ENCODE data around the gene OOSP2.

Gene OOSP2

GRCh38 chr11:60078745-60079144 is 38.5 kb downstream of the OOSP2 start:
- DNase-seq (ENCODE audit: low spot score), result no peak
- H3K27ac ChIP-seq, result no peak overlapping the region
- CTCF ChIA-PET, result no interaction called here
- POLR2A ChIA-PET (ENCODE audit: low non-redundant PET), result no interaction called here
- TF ChIP-seq, protein P1, sequence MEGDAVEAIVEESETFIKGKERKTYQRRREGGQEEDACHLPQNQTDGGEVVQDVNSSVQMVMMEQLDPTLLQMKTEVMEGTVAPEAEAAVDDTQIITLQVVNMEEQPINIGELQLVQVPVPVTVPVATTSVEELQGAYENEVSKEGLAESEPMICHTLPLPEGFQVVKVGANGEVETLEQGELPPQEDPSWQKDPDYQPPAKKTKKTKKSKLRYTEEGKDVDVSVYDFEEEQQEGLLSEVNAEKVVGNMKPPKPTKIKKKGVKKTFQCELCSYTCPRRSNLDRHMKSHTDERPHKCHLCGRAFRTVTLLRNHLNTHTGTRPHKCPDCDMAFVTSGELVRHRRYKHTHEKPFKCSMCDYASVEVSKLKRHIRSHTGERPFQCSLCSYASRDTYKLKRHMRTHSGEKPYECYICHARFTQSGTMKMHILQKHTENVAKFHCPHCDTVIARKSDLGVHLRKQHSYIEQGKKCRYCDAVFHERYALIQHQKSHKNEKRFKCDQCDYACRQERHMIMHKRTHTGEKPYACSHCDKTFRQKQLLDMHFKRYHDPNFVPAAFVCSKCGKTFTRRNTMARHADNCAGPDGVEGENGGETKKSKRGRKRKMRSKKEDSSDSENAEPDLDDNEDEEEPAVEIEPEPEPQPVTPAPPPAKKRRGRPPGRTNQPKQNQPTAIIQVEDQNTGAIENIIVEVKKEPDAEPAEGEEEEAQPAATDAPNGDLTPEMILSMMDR (conservative IDR thresholded peaks at IDR 0.05; ENCODE audit: low read depth), result no peak

DNA sequence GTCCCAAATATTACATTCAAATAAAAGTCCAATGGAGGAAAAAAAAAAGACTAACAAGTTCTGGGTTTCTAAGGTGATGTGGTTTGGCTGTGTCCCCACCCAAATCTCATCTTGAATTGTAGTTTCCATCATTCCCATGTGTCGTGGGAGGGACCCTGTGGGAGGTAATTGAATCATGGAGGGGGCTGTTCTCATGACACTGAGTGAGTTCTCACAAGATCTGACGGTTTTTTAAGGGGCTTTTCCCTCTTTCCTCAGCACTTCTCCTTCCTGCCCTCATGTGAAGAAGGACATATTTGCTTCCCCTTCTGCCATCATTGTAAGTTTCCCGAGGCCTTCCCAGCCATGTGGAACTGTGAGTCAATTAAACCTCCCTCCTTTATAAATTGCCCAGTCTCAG is 40.3 kb downstream of the OOSP2 start:
- POLR2A ChIA-PET (ENCODE audit: low non-redundant PET), result no interaction called here

DNA sequence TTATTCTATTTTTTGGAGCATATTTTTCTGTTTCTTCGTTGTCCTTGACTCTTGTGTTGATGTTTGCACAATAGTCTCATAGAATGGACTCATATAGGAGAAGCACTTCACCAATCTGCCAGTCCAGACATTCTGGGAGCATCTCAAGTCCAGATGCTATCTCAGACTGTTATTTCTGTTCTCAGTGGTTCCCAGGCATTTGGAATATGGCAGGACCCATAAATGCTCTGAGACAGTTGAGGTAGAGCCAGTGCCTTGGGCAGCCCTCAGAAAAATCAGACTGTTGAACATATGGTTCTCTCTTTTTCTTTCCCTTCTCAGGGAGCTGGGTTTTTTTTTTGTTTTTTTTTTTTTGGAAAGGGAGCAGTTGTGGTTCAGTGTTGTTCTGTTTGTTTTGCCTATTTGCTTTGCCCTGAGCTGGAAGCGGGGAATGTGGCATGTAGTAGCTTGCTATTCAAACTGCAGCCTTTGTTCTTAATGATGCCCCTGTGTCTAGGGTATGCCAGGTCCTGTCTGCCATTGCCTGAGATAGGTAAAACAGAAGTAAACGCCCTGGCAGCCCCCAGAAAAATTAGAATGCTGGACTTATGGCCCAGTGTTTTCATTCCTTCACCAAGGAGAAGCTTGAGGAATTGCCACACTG is 44.5 kb downstream of the OOSP2 start:
- TF ChIP-seq, protein P1 (conservative IDR thresholded peaks at IDR 0.05; ENCODE audit: low read depth), result no peak
- no peak overlapping the region for H3K27ac ChIP-seq
- ChIA-PET POLR2A (ENCODE audit: low non-redundant PET) (no interaction called here), CTCF (no interaction called here)
- peak; percentile 19 for DNase-seq (ENCODE audit: low spot score)

More for the DNA sequence above, 40.3 kb downstream of the OOSP2 start:
- DNase-seq (ENCODE audit: low spot score), result no peak
- CTCF ChIA-PET, result no interaction called here
- no peak overlapping the region for H3K27ac ChIP-seq
- TF ChIP-seq, protein P1 (conservative IDR thresholded peaks at IDR 0.05; ENCODE audit: low read depth), result no peak

GRCh38 chr11:60085909-60086308 is 45.7 kb downstream of the OOSP2 start:
- TF ChIP-seq, protein P1 (conservative IDR thresholded peaks at IDR 0.05; ENCODE audit: low read depth), result no peak
- H3K27ac ChIP-seq, result no peak overlapping the region
- POLR2A ChIA-PET (ENCODE audit: low non-redundant PET), result interaction anchor here (0.6 kb wide), 1 partner anchor 17 kb away, joined by 7 read pairs; no protein-coding TSS in a partner anchor
- no peak for DNase-seq (ENCODE audit: low spot score)
- CTCF ChIA-PET, result no interaction called here

- ChIA-PET CTCF (no interaction called here), POLR2A (ENCODE audit: low non-redundant PET) (no interaction called here)
- H3K27ac ChIP-seq, result no peak overlapping the region
- DNase-seq (ENCODE audit: low spot score), result no peak
- TF ChIP-seq, protein P1 (conservative IDR thresholded peaks at IDR 0.05; ENCODE audit: low read depth), result no peak
These were observed 47.0 kb downstream of the OOSP2 start for GRCh38 chr11:60087239-60087638.

DNA sequence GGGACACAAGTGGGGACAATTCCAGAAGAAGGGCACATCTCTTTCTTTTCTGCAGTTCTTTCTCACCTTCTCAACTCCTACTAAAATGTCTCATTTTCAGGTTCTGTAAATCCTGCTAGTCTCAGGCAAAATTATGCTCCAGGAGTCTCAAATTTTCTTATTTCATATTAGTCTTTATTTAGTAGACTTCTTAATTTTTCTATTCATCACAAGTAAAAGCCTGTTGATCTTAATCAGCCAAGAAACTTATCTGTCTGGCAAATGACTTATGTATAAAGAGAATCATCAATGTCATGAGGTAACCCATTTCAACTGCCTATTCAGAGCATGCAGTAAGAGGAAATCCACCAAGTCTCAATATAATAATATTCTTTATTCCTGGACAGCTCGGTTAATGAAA is 48.2 kb downstream of the OOSP2 start, which contains the start of gene MS4A2:
Gene MS4A2, plus strand, starts transcription at position 301 of the 400 bp plus-strand sequence. CDS start 102 bp downstream, outside the sequence.
- CTCF ChIA-PET, result no interaction called here
- H3K27ac ChIP-seq, result no peak within 1 kb of the TSS
- TF ChIP-seq, protein P1 (conservative IDR thresholded peaks at IDR 0.05; ENCODE audit: low read depth), result no peak
- no peak for DNase-seq (ENCODE audit: low spot score)
- POLR2A ChIA-PET (ENCODE audit: low non-redundant PET), result no interaction called here

All from RWPE1 (cell line).